H1 (cell line): Measurements from ENCODE around the gene CORO6. TPM values are rescaled to one million over a fixed set of nuclear protein-coding genes. Genes with fewer than 3 reads are reported as not detected.

Source experiments
- CTCF ChIA-PET: fragments of 300-600 bp; sonication (Branson Sonifier 250); formaldehyde crosslinking; loops from one replicate; lab custom pipeline; 2021; ENCODE audit not compliant: partially characterized antibody; lab: Charles Lee
- POLR2A ChIA-PET: fragments of 300-600 bp; sonication (Branson Sonifier 250); formaldehyde crosslinking; loops from one replicate; lab custom pipeline; 2021; ENCODE audit warnings: inconsistent platforms; ENCODE audit not compliant: partially characterized antibody; lab: Charles Lee
- DNase-seq, 2 experiments: peaks; one replicate each; pipeline versions ENCODE4 v3.0.0 to v3.0.0-alpha.2; 2010 to 2022; ENCODE audit warnings: low spot score in 2 of 2, low read depth in 1 of 2, mixed read lengths in 1 of 2
- FAIRE-seq: peaks from 2 replicates; lab custom pipeline; 2011; peaks lifted over from hg19 to GRCh38; lab: Jason Lieb, UNC
- H2AFZ ChIP-seq: 2 replicates; pipeline ENCODE4 v1.8.1; 2012; ENCODE audit warnings: low read length, inconsistent platforms
- H2AK5ac ChIP-seq: 2 replicates; pipeline ENCODE4 v1.6.1; 2013; ENCODE audit warnings: low read depth, low read length
- H2BK120ac ChIP-seq: replicated peaks from 2 replicates; pipeline ENCODE3; 2013; ENCODE audit warnings: low read depth, low read length, inconsistent platforms
- H2BK12ac ChIP-seq: 2 replicates; pipeline ENCODE4 v1.6.1; 2013; ENCODE audit warnings: low read depth, low read length
- H2BK15ac ChIP-seq: 2 replicates; pipeline ENCODE4 v1.6.1; 2013; ENCODE audit warnings: low read length
- H2BK20ac ChIP-seq: 2 replicates; pipeline ENCODE4 v1.6.1; 2013; ENCODE audit warnings: low read length
- H2BK5ac ChIP-seq: 2 replicates; pipeline ENCODE4 v1.6.1; 2013; ENCODE audit warnings: low read depth, low read length
- H3K14ac ChIP-seq: 2 replicates; pipeline ENCODE4 v1.6.1; 2013; ENCODE audit warnings: inconsistent platforms; ENCODE audit not compliant: insufficient read length
- H3K18ac ChIP-seq: 2 replicates; pipeline ENCODE4 v1.6.1; 2013; ENCODE audit warnings: low read length; ENCODE audit errors: extremely low read depth
- H3K23ac ChIP-seq: 2 replicates; pipeline ENCODE4 v1.6.1; 2013; ENCODE audit warnings: inconsistent platforms; ENCODE audit not compliant: insufficient read length
- H3K23me2 ChIP-seq: 2 replicates; pipeline ENCODE4 v1.6.1; 2013; ENCODE audit warnings: low read depth, low read length
- H3K27ac ChIP-seq: 2 replicates; pipeline ENCODE4 v1.6.1; 2011; ENCODE audit warnings: low read depth, low read length, inconsistent platforms
- H3K27me3 ChIP-seq, 4 experiments: replicated peaks in 1 of 4; 1 replicate in 1 of 4; 2 replicates in 3 of 4; pipeline versions ENCODE4 v1.6.1 to v1.8.1; 2011 to 2013; ENCODE audit warnings: low read length in 3 of 4, mild to moderate bottlenecking in 3 of 4, inconsistent platforms in 2 of 4, mixed read lengths in 2 of 4, moderate library complexity in 1 of 4; ENCODE audit not compliant: control insufficient read depth in 3 of 4, insufficient read depth in 3 of 4; ENCODE audit errors: extremely low read depth in 1 of 4
- H3K36me3 ChIP-seq, 4 experiments: 2 replicates each; pipeline versions ENCODE4 v1.6.1 to v1.8.1; 2011 to 2013; ENCODE audit warnings: mild to moderate bottlenecking in 4 of 4, low read length in 3 of 4, moderate library complexity in 2 of 4, control low read depth in 1 of 4, inconsistent platforms in 1 of 4; ENCODE audit not compliant: insufficient read depth in 4 of 4, control insufficient read depth in 2 of 4
- H3K4ac ChIP-seq: replicated peaks from 2 replicates; pipeline ENCODE3; 2013; ENCODE audit warnings: low read length, low read depth, mixed read lengths, inconsistent platforms; ENCODE audit not compliant: insufficient read length
- H3K4me1 ChIP-seq, 4 experiments: replicated peaks in 1 of 4; 1 replicate in 1 of 4; 2 replicates in 3 of 4; pipeline versions ENCODE4 v1.6.1 to v1.8.1; 2011 to 2013; ENCODE audit warnings: low read length in 3 of 4, inconsistent platforms in 2 of 4, mixed read lengths in 1 of 4; ENCODE audit not compliant: insufficient read depth in 4 of 4, control insufficient read depth in 3 of 4
- H3K4me2 ChIP-seq, 2 experiments: 2 replicates each; pipeline versions ENCODE4 v1.6.1 to v1.8.1; 2011 to 2013; ENCODE audit warnings: low read depth in 2 of 2, low read length in 2 of 2, control low read depth in 1 of 2, inconsistent platforms in 1 of 2, mild to moderate bottlenecking in 1 of 2; ENCODE audit not compliant: insufficient read depth in 1 of 2
- H3K4me3 ChIP-seq, 4 experiments: fragments of 200-600, 300-600 bp in 1 of 4; sonication (generic), shearing (Covaris generic), sonication (Bioruptor Twin) in 1 of 4; 2 replicates each; pipeline versions ENCODE4 v1.5.1 to v1.8.1; 2011 to 2016; ENCODE audit warnings: low read length in 4 of 4, low read depth in 3 of 4, control low read depth in 2 of 4, inconsistent platforms in 2 of 4, mild to moderate bottlenecking in 2 of 4, mixed read lengths in 1 of 4, moderate library complexity in 1 of 4; ENCODE audit not compliant: insufficient read depth in 2 of 4; ENCODE audit errors: extremely low read depth in 1 of 4
- H3K56ac ChIP-seq: replicated peaks from 2 replicates; pipeline ENCODE3; 2013; ENCODE audit warnings: low read depth, mild to moderate bottlenecking, mixed read lengths, low read length, inconsistent platforms; ENCODE audit not compliant: insufficient read length
- H3K79me1 ChIP-seq: 2 replicates; pipeline ENCODE4 v1.6.1; 2013; ENCODE audit warnings: low read depth, low read length, control low read depth
- H3K79me2 ChIP-seq, 2 experiments: 2 replicates each; pipeline versions ENCODE4 v1.6.1 to v1.8.1; 2012 to 2013; ENCODE audit warnings: low read length in 2 of 2, mild to moderate bottlenecking in 2 of 2, inconsistent platforms in 1 of 2; ENCODE audit not compliant: insufficient read depth in 2 of 2, control insufficient read depth in 1 of 2
- H3K9ac ChIP-seq, 4 experiments: replicated peaks in 1 of 4; 1 replicate in 1 of 4; 2 replicates in 3 of 4; pipeline versions ENCODE4 v1.6.1 to v1.8.1; 2011 to 2013; ENCODE audit warnings: low read depth in 3 of 4, low read length in 3 of 4, control low read depth in 2 of 4, mild to moderate bottlenecking in 2 of 4, moderate library complexity in 2 of 4, inconsistent platforms in 1 of 4; ENCODE audit errors: extremely low read depth in 1 of 4
- H3K9me3 ChIP-seq, 2 experiments: 2 replicates each; pipeline versions ENCODE4 v1.6.1 to v1.8.1; 2012 to 2013; ENCODE audit warnings: mild to moderate bottlenecking in 2 of 2, moderate library complexity in 2 of 2, control low read depth in 1 of 2, inconsistent platforms in 1 of 2, low read depth in 1 of 2, low read length in 1 of 2, mixed read lengths in 1 of 2; ENCODE audit not compliant: insufficient read depth in 2 of 2
- H4K20me1 ChIP-seq, 2 experiments: replicated peaks in 1 of 2; 2 replicates each; pipeline versions ENCODE3 to v1.8.1; 2011 to 2013; ENCODE audit warnings: inconsistent platforms in 2 of 2, low read length in 2 of 2, mild to moderate bottlenecking in 1 of 2; ENCODE audit not compliant: insufficient read depth in 2 of 2, control insufficient read depth in 1 of 2
- H4K5ac ChIP-seq: 2 replicates; pipeline ENCODE4 v1.6.1; 2013; ENCODE audit warnings: low read length, low read depth, mixed read lengths, inconsistent platforms; ENCODE audit not compliant: insufficient read length
- H4K8ac ChIP-seq: 2 replicates; pipeline ENCODE4 v1.8.0; 2013; ENCODE audit warnings: mild to moderate bottlenecking, moderate library complexity, low read length, inconsistent platforms; ENCODE audit not compliant: insufficient read depth; ENCODE audit errors: extremely low read depth
- H4K91ac ChIP-seq: replicated peaks from 2 replicates; pipeline ENCODE3; 2013; ENCODE audit warnings: low read length, mixed read lengths, inconsistent platforms; ENCODE audit not compliant: insufficient read length
- BACH1 ChIP-seq: IDR thresholded peaks from 2 replicates; pipeline ENCODE4 v1.6.1; 2012; ENCODE audit warnings: low read length, improper control_type of control experiment
- GABPA ChIP-seq: IDR thresholded peaks from 2 replicates; pipeline ENCODE4 v1.6.1; 2011; ENCODE audit warnings: mild to moderate bottlenecking, low read length, moderate library complexity, borderline replicate concordance; ENCODE audit not compliant: insufficient read depth
- RBBP5 ChIP-seq: IDR thresholded peaks from 2 replicates; pipeline ENCODE4 v1.7.1; 2012; ENCODE audit warnings: low read depth, mild to moderate bottlenecking, inconsistent platforms, low read length, moderate library complexity, borderline replicate concordance
- WGBS, 2 experiments: shearing (Covaris generic) in 1 of 2; methylation state at CpG; one replicate each; pipeline versions ENCODE4 v1.1.6 to v1.1.7; 2013 to 2015; ENCODE audit warnings: low lambda C conversion rate in 2 of 2, mixed read lengths in 2 of 2, inconsistent platforms in 1 of 2, low coverage in 1 of 2, missing lambda C conversion rate in 1 of 2; ENCODE audit not compliant: insufficient replicate concordance in 2 of 2, insufficient coverage in 1 of 2, insufficient read length in 1 of 2; ENCODE audit errors: extremely low coverage in 1 of 2, missing lambda C conversion rate in 1 of 2; 5-methylcytosine and 5-hydroxymethylcytosine counted together
- polyA plus RNA-seq, 7 experiments: library from polyadenylated mRNA; depleted of rRNA in 3 of 7; stranded (reverse) in 5 of 7; unstranded in 2 of 7; fragments of >200 nt in 5 of 7; fragments of 200-250 nt in 2 of 7; gene quantifications; 1 replicate in 5 of 7; 2 replicates in 1 of 7; 4 replicates in 1 of 7; pipeline versions ENCODE4 v1.2.1 to v1.2.3, GENCODE V29; 2011 to 2013; ENCODE audit warnings: missing spikeins in 2 of 7, mixed read lengths in 2 of 7
- total RNA-seq: library from RNA; stranded (reverse); fragmentation: NEBNext Ultra II Directional; extraction: Animal tissue kit (Norgen Biotek cat#: 25700); gene quantifications from 2 replicates; pipeline ENCODE4 v1.2.1, GENCODE V29; 2021

CORO6 gene
- total and polyA plus RNA-seq, 2 of the 8 experiments (the other 6 are each of a cell fraction or from before 2014, with no cell fraction given): 2.5 to 8.6 TPM

DNA sequence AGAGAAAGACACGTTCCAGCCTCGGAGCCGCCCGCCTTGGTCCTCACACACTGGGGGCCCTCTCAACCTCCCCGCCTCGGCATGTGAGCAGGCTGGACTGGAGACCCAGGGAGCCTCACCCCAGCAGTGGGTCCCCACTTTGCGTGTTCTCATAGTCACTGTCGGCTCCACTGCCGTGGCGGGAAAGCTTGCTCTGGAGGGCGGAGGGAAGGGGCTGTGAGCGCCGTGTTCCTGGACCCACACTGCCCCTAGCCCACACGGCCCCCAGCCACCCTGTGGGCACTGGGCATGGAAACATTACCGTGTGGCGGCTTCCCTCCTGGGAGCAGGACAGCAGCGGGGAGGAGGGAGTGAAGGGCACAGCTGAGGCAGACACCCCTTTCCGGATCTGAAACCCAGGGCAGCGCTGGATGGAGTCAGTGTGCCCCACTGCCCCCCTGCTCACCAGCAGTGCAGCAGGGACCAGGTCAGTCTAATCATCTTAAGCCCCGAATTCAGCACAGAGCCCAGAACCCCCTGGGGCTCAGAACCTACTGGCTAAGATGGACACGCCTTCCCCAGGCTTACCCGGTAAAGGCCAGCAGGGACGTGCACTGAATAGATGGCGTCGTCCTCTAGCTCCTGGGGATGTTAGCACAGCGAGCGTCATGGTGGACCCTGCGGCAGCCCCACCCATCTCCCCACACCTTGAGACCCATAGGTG is 47.0 kb downstream of the CORO6 start:
- Histone ChIP-seq H4K8ac (no peak overlapping the region), H2BK120ac (no peak overlapping the region), H2BK20ac (no peak overlapping the region), H3K36me3 (peaks cover 9 to 30% (median 15%) of the 10 kb centered on the region in 4 experiments; a peak in 6 of 8 replicates), H3K4me2 (no peak overlapping the region), H3K27me3 (peaks cover 0 to 11% (median 3%) of the 10 kb centered on the region in 4 experiments; a peak in 2 of 7 replicates), H3K23me2 (no peaks in the 10 kb centered on the region; the same call in 1 of the 2 replicates), H4K5ac (no peak overlapping the region), H3K9ac (no peak overlapping the region), H2AFZ (no peak overlapping the region), H3K4me3 (no peak overlapping the region), H3K4me1 (no peaks in the 10 kb centered on the region; a peak in 1 of 7 replicates), H3K23ac (no peak overlapping the region), H3K4ac (no peak overlapping the region), H2BK12ac (no peak overlapping the region), H3K56ac (no peak overlapping the region), H3K9me3 (no peaks in the 10 kb centered on the region), H4K91ac (no peak overlapping the region), H4K20me1 (peaks cover 1 to 5% of the 10 kb centered on the region in 2 experiments), H2BK15ac (no peak overlapping the region), H3K79me1 (no peaks in the 10 kb centered on the region), H3K27ac (no peak overlapping the region), H3K79me2 (no peaks in the 10 kb centered on the region), H2AK5ac (no peak overlapping the region), H3K18ac (no peak overlapping the region), H3K14ac (no peak overlapping the region), H2BK5ac (no peak overlapping the region)
- TF ChIP-seq GABPA: no peak
- no peak for TF ChIP-seq BACH1
- TF ChIP-seq RBBP5: no peak
- CTCF ChIA-PET: interaction anchor here (0.9 to 15.3 kb wide), 7 partner anchors 8 to 199 kb away, joined by 3 to 193 read pairs (median 11); partner anchors contain the start of genes ANKRD13B and CORO6
- POLR2A ChIA-PET: interaction anchor here (0.6 to 2.8 kb wide), 6 partner anchors 9 to 932 kb away, joined by 3 to 12 read pairs (median 4); partner anchors contain the start of genes ABHD15 and ANKRD13B
- 92% methylated on average over 28 of the region's 28 CpGs; no CpG with 5 or more reads in 1 of the 2 experiments for WGBS, 2 experiments
- FAIRE-seq: no peak
- DNase-seq: no peak
